Cardiac fibroblast (primary cell): ENCODE results near the gene PDZD4.

Source experiments
- DNase-seq, 2 donors: peaks; one replicate each; pipeline versions ENCODE4 v3.0.0 to v3.0.0-alpha.2; 2010; ENCODE audit warnings: low read depth in 2 of 2
- H3K4me3 ChIP-seq, 2 donors: replicated peaks in 1 of 2; 1 replicate in 1 of 2; 2 replicates in 1 of 2; pipeline ENCODE4 v1.5.1; 2011; ENCODE audit warnings: low read depth in 2 of 2, low read length in 2 of 2, mild to moderate bottlenecking in 2 of 2, moderate library complexity in 1 of 2
- TF ChIP-seq, protein P1 (sequence below): IDR thresholded peaks from one replicate; pipeline ENCODE4 v1.5.1; 2011; ENCODE audit warnings: low read depth, mild to moderate bottlenecking, low read length, inconsistent platforms

Gene PDZD4

DNA sequence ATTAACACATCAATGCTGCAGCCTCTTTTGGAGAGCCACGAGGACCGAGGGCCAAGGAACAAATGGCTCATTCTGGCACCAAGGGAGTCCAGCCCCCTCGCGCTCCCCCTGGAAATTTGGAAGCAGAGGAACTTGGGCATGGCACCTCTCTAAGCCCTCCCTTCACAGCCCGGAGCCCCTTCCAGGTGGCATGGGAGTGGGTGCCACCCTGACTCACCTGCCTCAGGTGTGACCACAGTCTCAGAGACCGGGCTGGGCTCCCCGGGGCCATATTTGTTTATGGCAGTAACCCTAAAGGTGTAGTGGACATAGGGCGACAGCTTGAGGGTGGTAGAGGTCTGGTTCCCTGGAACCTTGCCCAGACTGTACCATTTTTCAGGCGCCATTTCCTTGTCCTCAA is 36.8 kb upstream of the PDZD4 start:
- TF ChIP-seq, protein P1, sequence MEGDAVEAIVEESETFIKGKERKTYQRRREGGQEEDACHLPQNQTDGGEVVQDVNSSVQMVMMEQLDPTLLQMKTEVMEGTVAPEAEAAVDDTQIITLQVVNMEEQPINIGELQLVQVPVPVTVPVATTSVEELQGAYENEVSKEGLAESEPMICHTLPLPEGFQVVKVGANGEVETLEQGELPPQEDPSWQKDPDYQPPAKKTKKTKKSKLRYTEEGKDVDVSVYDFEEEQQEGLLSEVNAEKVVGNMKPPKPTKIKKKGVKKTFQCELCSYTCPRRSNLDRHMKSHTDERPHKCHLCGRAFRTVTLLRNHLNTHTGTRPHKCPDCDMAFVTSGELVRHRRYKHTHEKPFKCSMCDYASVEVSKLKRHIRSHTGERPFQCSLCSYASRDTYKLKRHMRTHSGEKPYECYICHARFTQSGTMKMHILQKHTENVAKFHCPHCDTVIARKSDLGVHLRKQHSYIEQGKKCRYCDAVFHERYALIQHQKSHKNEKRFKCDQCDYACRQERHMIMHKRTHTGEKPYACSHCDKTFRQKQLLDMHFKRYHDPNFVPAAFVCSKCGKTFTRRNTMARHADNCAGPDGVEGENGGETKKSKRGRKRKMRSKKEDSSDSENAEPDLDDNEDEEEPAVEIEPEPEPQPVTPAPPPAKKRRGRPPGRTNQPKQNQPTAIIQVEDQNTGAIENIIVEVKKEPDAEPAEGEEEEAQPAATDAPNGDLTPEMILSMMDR, result no peak
- no peak overlapping the region for H3K4me3 ChIP-seq
- no peak for DNase-seq

DNA sequence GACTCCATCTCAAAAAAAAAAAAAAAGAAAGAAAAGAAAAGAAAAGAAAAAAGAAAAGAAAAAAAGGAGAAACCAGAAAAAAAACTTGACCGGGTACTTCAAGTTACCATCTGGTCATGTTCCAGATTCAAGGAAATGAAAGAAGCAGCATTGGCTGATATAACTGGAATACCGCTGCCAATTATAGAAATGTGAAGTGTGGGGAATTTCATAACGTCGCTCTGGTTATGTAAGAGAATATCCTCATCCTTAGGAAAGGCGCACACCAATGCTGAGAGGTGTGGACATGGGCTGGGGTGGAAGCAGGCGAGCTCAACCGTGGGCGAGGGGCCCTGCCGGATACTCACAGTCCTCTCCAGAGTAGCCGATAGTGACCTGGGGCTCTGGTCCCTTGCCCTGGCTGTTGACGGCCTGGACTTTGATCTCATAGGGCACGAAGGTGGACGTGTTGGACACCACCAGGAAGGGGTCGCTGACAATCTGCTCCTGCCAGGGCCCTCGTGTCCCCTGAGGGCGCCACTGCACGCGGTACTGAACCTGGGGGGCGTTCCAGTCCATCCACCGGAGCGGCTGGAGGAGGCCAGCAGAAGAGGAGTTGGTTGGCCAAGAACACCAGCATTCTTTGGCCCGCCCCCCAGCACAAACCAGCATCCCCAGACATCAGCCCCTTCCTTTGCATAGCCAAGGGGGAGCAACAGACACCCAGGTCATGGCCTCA is 36.1 kb upstream of the PDZD4 start:
- H3K4me3 ChIP-seq, result no peak overlapping the region
- TF ChIP-seq, protein P1, result no peak
- no peak for DNase-seq

- no peak overlapping the region for H3K4me3 ChIP-seq
- TF ChIP-seq, protein P1, result no peak
- DNase-seq, result no peak
Observed at GRCh38 chrX:153865685-153866084, 35.3 kb upstream of the PDZD4 start.

- TF ChIP-seq, protein P1, result no peak
- DNase-seq, result no peak
- H3K4me3 ChIP-seq, result no peak overlapping the region
Observed at GRCh38 chrX:153865321-153865580, 34.9 kb upstream of the PDZD4 start.

DNA sequence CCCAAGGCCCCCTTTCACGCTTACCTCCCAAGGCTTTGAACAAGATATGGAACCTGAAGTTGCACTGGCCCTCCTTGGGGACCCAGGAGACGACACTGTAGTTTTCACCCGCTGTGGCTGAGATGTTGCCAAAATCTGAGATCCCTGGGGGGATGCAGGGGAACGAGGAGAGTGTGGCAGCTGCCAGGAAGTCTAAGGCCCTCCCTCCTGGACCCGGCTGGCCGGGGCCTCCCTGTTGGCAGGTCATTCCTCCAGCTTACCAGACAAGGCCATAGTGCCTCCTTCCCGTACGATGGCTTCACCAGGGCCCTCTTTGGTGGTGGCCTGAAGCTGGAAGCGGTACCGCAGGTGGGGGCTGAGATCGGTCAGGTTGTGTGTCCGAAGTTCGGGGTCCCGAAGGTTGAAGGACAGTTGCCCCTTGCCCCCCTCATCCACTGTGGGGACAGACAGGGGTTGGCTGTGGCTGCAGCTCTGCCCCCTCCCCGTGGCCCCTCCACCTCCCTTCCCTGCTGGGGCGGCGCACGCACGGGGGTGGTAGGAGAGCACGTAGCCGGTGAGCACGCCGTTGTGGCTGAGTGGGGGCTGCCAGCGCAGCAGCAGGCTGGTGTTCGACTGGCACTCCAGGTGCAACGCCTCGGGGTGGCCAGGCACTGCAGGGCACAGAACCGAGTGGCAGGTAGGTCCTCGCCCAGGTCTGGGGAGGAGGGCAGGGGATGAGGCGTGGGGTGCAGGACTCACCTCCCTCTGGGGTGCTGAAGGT is 34.4 kb upstream of the PDZD4 start:
- TF ChIP-seq, protein P1, result no peak
- DNase-seq, result no peak
- H3K4me3 ChIP-seq, result no peak overlapping the region

- TF ChIP-seq, protein P1, result no peak
- DNase-seq, result no peak
- H3K4me3 ChIP-seq, result no peak overlapping the region
Observed at GRCh38 chrX:153864101-153864500, 33.8 kb upstream of the PDZD4 start.
